Upper lobe of left lung (tissue), 6 donors: ENCODE results near the gene DENND2C. TPM values are rescaled to one million over a fixed set of nuclear protein-coding genes. Genes with fewer than 3 reads are reported as not detected.

Experiments
- ATAC-seq, 2 donors: fragments of 200-7000 bp; cut with Tn5 transposase; one replicate each; pipeline ENCODE4 v1.9.1; 2022; ENCODE audit warnings: mild to moderate bottlenecking in 2 of 2, moderate library complexity in 2 of 2; ENCODE audit not compliant: low FRiP score in 2 of 2
- DNase-seq, 2 donors: peaks; one replicate each; pipeline ENCODE4 v3.0.0-alpha.2; 2019 to 2020
- H3K27ac ChIP-seq, 4 donors: fragments of 200-600 bp; sonication (generic); one replicate each; pipeline ENCODE4 v1.5.1; 2016 to 2019
- H3K27me3 ChIP-seq, 4 donors: fragments of 200-600 bp; sonication (generic); one replicate each; pipeline ENCODE4 v1.5.1; 2017 to 2019
- H3K36me3 ChIP-seq, 4 donors: fragments of 200-600 bp; sonication (generic); one replicate each; pipeline ENCODE4 v1.5.1; 2016 to 2019
- H3K4me1 ChIP-seq, 4 donors: fragments of 200-600 bp; sonication (generic); one replicate each; pipeline ENCODE4 v1.5.1; 2018 to 2019
- H3K4me3 ChIP-seq, 4 donors: fragments of 200-600 bp; sonication (generic); one replicate each; pipeline ENCODE4 v1.5.1; 2017 to 2019; ENCODE audit warnings: mild to moderate bottlenecking in 2 of 4, moderate library complexity in 1 of 4
- H3K9me3 ChIP-seq, 4 donors: fragments of 200-600 bp; sonication (generic); one replicate each; pipeline ENCODE4 v1.5.1; 2018 to 2019
- CTCF ChIP-seq, 6 experiments: fragments of 450-650 bp in 4 of 6; fragments of 200-600 bp in 2 of 6; sonication (generic) in 2 of 6; IDR thresholded peaks; one replicate each; pipeline ENCODE4 v1.5.1; 2016 to 2019; ENCODE audit warnings: antibody characterized with exemption in 6 of 6
- EP300 ChIP-seq, 4 donors: sonication (generic); formaldehyde crosslinking; IDR thresholded peaks; one replicate each; pipeline ENCODE4 v1.5.1; 2017; ENCODE audit warnings: antibody characterized with exemption in 4 of 4, control low read depth in 2 of 4
- POLR2A ChIP-seq, 4 donors: fragments of 450-650 bp; IDR thresholded peaks; one replicate each; pipeline ENCODE4 v1.5.1; 2016 to 2017; ENCODE audit warnings: antibody characterized with exemption in 4 of 4, mild to moderate bottlenecking in 2 of 4
- POLR2AphosphoS5 ChIP-seq, 2 donors: sonication (generic); formaldehyde crosslinking; IDR thresholded peaks; one replicate each; pipeline ENCODE4 v1.5.1; 2017; ENCODE audit warnings: antibody characterized with exemption in 2 of 2
- WGBS, 2 donors: methylation state at CpG; one replicate each; pipeline ENCODE4 v1.1.5; 2017 to 2018; 5-methylcytosine and 5-hydroxymethylcytosine counted together
- total RNA-seq, 6 donors: library from RNA; depleted of rRNA in 4 of 6; stranded (reverse); fragments of >200 nt in 4 of 6; gene quantifications; one replicate each; pipeline versions ENCODE4 v1.1.0 to v1.2.1, GENCODE V29; 2016 to 2021
- donor health status: DM: no; HTN: no; CAD: no; lungs with moderate emphysema.
- donor health status: DM: no; HTN: yes; CAD: no; lungs with severe emphysema.

The DENND2C gene
- total RNA-seq, 6 donors from 2014 or later: 2.1 to 6.5 (median 3.6) TPM

GRCh38 chr1:114696810-114697209, 27.0 kb upstream of the DENND2C start:
- Histone ChIP-seq H3K4me3 (no peak overlapping the region), H3K27ac (no peak overlapping the region), H3K36me3 (no peaks in the 10 kb centered on the region), H3K9me3 (no peaks in the 10 kb centered on the region), H3K4me1 (no peaks in the 10 kb centered on the region), H3K27me3 (no peaks in the 10 kb centered on the region)
- TF ChIP-seq CTCF (IDR thresholded peaks at IDR 0.05) (no peak), POLR2A (IDR thresholded peaks at IDR 0.05) (no peak), EP300 (IDR thresholded peaks at IDR 0.05) (no peak), POLR2AphosphoS5 (IDR thresholded peaks at IDR 0.05) (no peak)
- DNase-seq (no peak), ATAC-seq (no peak)

- Histone ChIP-seq H3K4me1 (no peaks in the 10 kb centered on the region), H3K36me3 (no peaks in the 10 kb centered on the region), H3K27me3 (no peaks in the 10 kb centered on the region), H3K27ac (no peak within 1 kb of the TSS), H3K4me3 (no peak within 1 kb of the TSS), H3K9me3 (no peaks in the 10 kb centered on the region)
- no peak for ATAC-seq
- TF ChIP-seq EP300 (IDR thresholded peaks at IDR 0.05) (no peak), POLR2A (IDR thresholded peaks at IDR 0.05) (no peak), CTCF (IDR thresholded peaks at IDR 0.05) (no peak), POLR2AphosphoS5 (IDR thresholded peaks at IDR 0.05) (no peak)
- DNase-seq: no peak
- WGBS, 2 donors: 63 to 73% methylated on average over 6 of the region's 6 CpGs
Measured at GRCh38 chr1:114695430-114696058, 25.7 kb upstream of the DENND2C start, which contains the start of gene AMPD1. AMPD1 (minus strand) TSS chr1:114695546; CDS start chr1:114695471, 75 bp downstream.

- H3K9me3 ChIP-seq: no peaks in the 10 kb centered on the region
- ATAC-seq (no peak), DNase-seq (no peak)
- no peak overlapping the region for H3K27ac ChIP-seq
- H3K27me3 ChIP-seq: no peaks in the 10 kb centered on the region
- no peaks in the 10 kb centered on the region for H3K36me3 ChIP-seq
- TF ChIP-seq POLR2A (IDR thresholded peaks at IDR 0.05) (no peak), CTCF (IDR thresholded peaks at IDR 0.05) (no peak), EP300 (IDR thresholded peaks at IDR 0.05) (no peak), POLR2AphosphoS5 (IDR thresholded peaks at IDR 0.05) (no peak)
- no peaks in the 10 kb centered on the region for H3K4me1 ChIP-seq
- 82 to 85% methylated on average over 9 of the region's 9 CpGs for WGBS, 2 donors
- no peak overlapping the region for H3K4me3 ChIP-seq
Measured at GRCh38 chr1:114694540-114695310, 24.9 kb upstream of the DENND2C start.

- Histone ChIP-seq H3K27ac (no peak overlapping the region), H3K4me3 (no peak overlapping the region), H3K27me3 (no peaks in the 10 kb centered on the region), H3K4me1 (no peaks in the 10 kb centered on the region), H3K9me3 (no peaks in the 10 kb centered on the region), H3K36me3 (no peaks in the 10 kb centered on the region)
- TF ChIP-seq POLR2AphosphoS5 (IDR thresholded peaks at IDR 0.05): no peak
- no peak for TF ChIP-seq CTCF (IDR thresholded peaks at IDR 0.05)
- TF ChIP-seq EP300 (IDR thresholded peaks at IDR 0.05): no peak
- TF ChIP-seq POLR2A (IDR thresholded peaks at IDR 0.05): no peak
- no peak for DNase-seq
- 92 to 95% methylated on average over 3 of the region's 3 CpGs for WGBS, 2 donors
- ATAC-seq: no peak
Measured at GRCh38 chr1:114692947-114693346, 23.1 kb upstream of the DENND2C start.
